Stimulated activated CD8-positive, alpha-beta memory T cell treated with anti-CD3 and anti-CD28 coated beads, Interleukin-15, amount 100 ng/mL, for 48 hours (primary cell): ENCODE data around the gene ZNF605.
"Not testable (repeated sequence)": the region's sequence is repeated elsewhere in the genome, so short reads cannot be mapped to it uniquely, and the experiment has no call there.

Experiments used
- DNase-seq, 2 donors: peaks; one replicate each; pipeline ENCODE4 v3.0.0-alpha.2; 2020; ENCODE audit warnings: low read depth in 2 of 2

ZNF605 gene

DNA sequence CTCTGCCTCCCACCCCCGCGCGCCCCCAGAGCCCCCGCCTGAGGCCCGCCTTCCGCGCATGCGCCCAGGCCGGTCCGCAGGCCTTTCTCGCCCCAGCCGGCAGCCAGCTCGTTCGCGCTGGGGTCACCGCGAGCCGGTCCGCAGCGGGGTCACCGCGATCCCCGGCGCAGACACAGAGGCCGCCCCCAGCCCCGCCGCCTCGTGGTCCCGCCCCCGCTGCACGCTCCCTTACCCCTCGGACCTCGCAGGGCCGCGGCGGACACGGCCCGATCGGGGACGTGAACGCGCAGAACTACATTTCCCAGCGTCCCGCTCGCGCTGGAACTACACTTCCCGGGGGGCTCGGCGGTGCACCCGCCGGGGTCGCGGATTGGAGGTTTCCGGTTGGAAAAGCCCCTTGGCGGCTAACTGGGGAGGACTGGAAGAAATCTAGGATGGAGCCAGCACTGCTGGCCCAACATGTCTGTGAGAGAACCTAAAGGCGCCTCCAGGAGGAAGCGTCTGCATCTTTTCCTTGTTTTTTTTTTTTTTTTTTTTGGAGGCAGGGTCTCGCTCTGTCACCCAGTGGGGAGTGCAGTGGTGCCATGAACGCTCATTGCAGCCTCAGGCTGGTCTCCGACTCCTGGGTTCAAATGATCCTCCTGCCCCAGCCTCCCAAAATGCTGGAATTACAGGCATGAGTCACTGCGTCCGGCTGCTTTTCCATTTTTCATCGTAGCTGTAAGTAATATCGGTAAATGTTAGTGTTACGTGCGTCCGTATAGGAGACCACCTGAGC lies at the start of gene ZNF605:
ZNF605 (minus strand) TSS at position 296 of the 778 bp plus-strand sequence. CDS start 10,671 bp downstream, outside the sequence.
- peak; percentile 76 for DNase-seq

GRCh38 chr12:132998741-132999140 lies 42.6 kb upstream of the ZNF605 start:
- DNase-seq: no peak

DNA sequence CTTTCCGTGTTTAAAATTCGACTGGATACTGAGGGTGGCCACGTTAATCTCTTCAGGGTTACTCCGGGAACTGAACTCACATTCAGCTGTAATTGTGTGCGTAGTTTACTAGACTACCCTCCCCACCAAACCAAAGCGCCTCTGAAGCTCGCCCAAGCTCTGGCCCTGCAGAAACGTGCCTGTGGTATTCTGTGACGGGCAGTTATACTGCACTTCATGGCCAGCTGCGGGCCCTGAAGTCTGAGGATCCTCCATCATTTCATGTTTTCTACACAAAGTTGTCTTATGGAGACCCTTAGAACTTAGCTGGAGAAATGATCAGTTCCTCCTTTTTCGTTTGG lies 30.7 kb upstream of the ZNF605 start:
- DNase-seq: no peak

DNA sequence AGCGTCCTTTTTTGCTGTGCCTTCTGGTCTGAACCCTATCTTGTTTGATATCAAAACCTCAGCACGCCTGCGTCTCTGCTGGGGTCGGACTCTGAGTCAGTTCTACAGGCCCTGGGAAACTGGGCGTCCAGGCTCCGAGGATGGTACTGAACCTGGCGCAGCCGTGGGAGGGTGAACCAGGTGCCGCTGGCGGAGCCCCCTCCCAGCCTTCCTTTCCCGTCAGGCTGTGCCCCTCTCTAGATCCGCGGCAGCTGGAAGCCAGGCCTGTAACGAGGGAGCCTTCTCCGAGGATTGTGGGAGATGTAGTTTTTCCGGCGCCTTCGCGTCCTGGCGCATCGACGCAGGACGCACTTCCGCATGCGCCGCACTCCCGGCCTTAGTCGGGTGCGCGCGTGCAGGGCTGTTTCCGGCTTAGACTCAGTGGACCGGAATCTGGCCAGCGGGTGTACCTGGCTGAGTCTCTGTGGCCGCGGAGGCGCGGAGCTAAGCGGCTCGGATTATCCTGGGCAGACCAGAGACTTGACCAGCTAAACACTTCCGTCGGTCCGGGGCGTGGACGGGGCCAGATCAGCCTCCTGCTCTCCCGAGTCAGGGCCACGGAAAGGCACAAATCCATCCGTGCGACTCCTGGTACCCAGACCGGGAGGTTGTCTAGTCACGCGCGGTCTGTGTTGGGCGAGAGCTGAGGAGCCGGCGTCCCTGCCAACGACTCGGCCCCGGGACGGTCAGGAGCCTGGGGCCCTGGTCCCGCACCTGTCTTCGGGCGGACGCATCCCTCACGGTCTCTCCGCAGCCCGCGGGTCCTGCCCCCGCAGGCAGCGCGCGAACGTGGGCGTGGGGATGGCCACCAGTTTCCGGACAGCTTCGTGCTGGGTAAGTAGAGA lies 30.1 kb upstream of the ZNF605 start, which contains the start of gene ZNF26:
ZNF26 (plus strand) TSS at position 367 of the 884 bp plus-strand sequence; CDS start at position 841, 474 bp downstream.
- peak; percentile 81 for DNase-seq

DNA sequence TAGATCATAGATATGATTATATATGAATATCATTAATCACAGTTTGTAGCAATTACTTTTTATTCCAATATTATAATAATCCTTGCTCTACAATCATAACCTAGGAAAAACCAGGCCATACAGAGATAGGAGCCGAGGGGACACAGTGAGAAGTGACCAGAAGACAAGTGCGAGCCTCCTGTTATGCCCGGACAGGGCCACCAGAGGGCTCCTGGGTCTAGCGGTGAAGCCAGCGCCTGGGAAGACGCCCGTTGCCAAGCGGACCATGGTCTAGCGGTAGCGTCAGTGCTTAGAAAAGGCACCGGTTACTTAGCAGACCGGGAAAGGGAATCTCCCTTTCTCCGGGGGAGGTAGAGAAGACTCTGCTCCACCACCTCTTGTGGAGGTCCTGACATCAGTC lies 20.8 kb upstream of the ZNF605 start:
- peak; percentile 9 to 29 for DNase-seq

- DNase-seq: no peak
Observed at GRCh38 chr12:132972374-132972773, 16.3 kb upstream of the ZNF605 start.

GRCh38 chr12:132967736-132968135 lies 11.6 kb upstream of the ZNF605 start:
- DNase-seq: no peak

- no peak for DNase-seq
Observed at GRCh38 chr12:132966676-132967415, 10.7 kb upstream of the ZNF605 start.

GRCh38 chr12:132965796-132966195 lies 9.7 kb upstream of the ZNF605 start:
- DNase-seq: no peak

GRCh38 chr12:132963947-132964346 lies 7.8 kb upstream of the ZNF605 start:
- DNase-seq: not testable (repeated sequence)

- not testable (repeated sequence) for DNase-seq
Observed at GRCh38 chr12:132961790-132962189, 5.7 kb upstream of the ZNF605 start.

GRCh38 chr12:132955094-132956010 lies 754 bp downstream of the ZNF605 start:
- DNase-seq: peak in 1 of 2 donors; percentile 7

DNA sequence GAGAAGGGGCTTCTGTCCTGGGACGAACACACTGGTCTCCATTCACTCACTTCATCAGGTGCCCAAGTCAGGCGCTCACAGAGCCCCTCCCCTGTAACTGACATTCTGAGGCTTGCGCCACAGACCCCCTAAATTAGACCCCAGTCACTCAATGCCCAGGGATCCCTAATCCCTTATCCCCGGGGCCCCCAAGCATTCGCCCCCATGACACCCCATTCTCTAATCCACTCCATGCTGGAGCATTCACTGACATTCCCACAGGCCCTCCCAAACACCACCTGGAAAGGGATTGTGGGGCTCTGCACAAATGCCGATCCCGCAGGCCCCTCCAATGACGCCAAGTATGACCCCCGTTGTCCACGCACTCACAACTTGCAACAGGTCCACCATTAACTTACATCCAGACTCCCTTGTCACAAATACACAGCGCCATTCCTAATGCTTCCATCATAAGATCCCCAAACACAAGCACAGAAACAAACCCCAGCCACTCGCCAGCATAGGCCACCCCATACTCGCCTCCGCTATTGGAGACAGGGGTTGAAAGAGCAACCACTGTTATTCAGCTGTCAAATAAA lies 1.5 kb downstream of the ZNF605 start:
- no peak for DNase-seq

GRCh38 chr12:132953771-132954170 lies 2.3 kb downstream of the ZNF605 start:
- DNase-seq: no peak

- DNase-seq: no peak
Observed at GRCh38 chr12:132953163-132953425, 3.0 kb downstream of the ZNF605 start.

GRCh38 chr12:132952371-132953162 lies 3.5 kb downstream of the ZNF605 start:
- no peak for DNase-seq

DNA sequence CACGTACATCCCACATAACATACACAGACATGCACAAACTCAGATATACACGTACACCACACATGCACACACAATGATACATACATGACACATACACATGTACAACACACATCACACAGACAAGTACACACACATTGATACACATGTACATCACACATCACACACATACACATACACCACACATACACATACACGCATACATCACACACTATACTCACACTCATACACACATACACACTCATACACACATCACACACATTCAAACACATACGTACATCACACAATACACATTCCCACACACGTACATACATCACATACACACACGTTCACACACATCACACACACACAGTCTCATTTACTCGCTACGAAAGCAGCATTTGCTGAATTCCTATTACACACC lies 4.5 kb downstream of the ZNF605 start:
- no peak for DNase-seq

DNA sequence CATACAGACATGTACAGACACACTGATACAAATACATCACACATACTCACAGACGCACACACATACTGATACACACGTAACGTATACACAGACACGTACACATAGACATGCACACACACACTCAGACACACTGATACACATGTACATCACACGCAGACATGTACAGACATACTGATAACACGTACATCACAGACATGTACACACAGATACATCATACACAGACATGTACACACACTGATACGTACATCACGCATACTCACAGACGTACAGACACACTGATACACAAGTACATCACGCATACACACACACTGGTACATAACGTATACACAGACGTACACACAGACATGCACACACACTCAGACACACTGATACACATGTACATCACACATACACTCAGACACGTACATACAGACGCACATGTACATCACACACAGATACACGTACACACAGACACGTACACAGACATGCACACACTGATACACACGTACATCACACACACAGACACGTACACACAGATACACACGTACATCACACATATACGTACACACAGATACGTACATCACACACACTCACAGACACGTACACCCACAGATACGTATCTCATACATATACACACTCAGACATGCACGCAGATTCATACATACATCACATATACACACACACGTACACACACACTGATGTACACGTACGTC lies 5.1 kb downstream of the ZNF605 start:
- no peak for DNase-seq
